ENCODE results near the gene SLC34A3.

The SLC34A3 gene

GRCh38 chr9:137230705-137231371 is at the start of gene SLC34A3:
Gene SLC34A3, plus strand, starts transcription at chr9:137230901. Its CDS starts 802 bp downstream, at chr9:137231703.
- no peak within 1 kb of the TSS for H3K4me3 ChIP-seq (ENCODE audit: low read depth, low read length)
- TF ChIP-seq CTCF (IDR thresholded peaks at IDR 0.05; ENCODE audit: borderline replicate concordance, insufficient read depth, low read depth, low read length), result no peak

GRCh38 chr9:137181680-137182079 is 49.0 kb upstream of the SLC34A3 start:
- no peak for TF ChIP-seq CTCF (IDR thresholded peaks at IDR 0.05; ENCODE audit: borderline replicate concordance, insufficient read depth, low read depth, low read length)
- H3K4me3 ChIP-seq (ENCODE audit: low read depth, low read length), result no peak overlapping the region

GRCh38 chr9:137182836-137183235 is 47.9 kb upstream of the SLC34A3 start:
- TF ChIP-seq CTCF (IDR thresholded peaks at IDR 0.05; ENCODE audit: borderline replicate concordance, insufficient read depth, low read depth, low read length), result no peak
- H3K4me3 ChIP-seq (ENCODE audit: low read depth, low read length), result no peak overlapping the region

- no peak for TF ChIP-seq CTCF (IDR thresholded peaks at IDR 0.05; ENCODE audit: borderline replicate concordance, insufficient read depth, low read depth, low read length)
- H3K4me3 ChIP-seq (ENCODE audit: low read depth, low read length), result no peak overlapping the region
These were observed 46.6 kb upstream of the SLC34A3 start for GRCh38 chr9:137183980-137184595.

- H3K4me3 ChIP-seq (ENCODE audit: low read depth, low read length), result no peak overlapping the region
- TF ChIP-seq CTCF (IDR thresholded peaks at IDR 0.05; ENCODE audit: borderline replicate concordance, insufficient read depth, low read depth, low read length), result no peak
These were observed 45.6 kb upstream of the SLC34A3 start for GRCh38 chr9:137184881-137185660.

GRCh38 chr9:137185921-137186320 is 44.8 kb upstream of the SLC34A3 start:
- TF ChIP-seq CTCF (IDR thresholded peaks at IDR 0.05; ENCODE audit: borderline replicate concordance, insufficient read depth, low read depth, low read length), result no peak
- no peak overlapping the region for H3K4me3 ChIP-seq (ENCODE audit: low read depth, low read length)

Data from GM12875 (cell line).